B cell (primary cell): ENCODE data around the gene TMED1. TPM values are rescaled to one million over a fixed set of nuclear protein-coding genes. Genes with fewer than 3 reads are reported as not detected.
"Not testable (repeated sequence)": the region's sequence is repeated elsewhere in the genome, so short reads cannot be mapped to it uniquely, and the experiment has no call there.

ENCODE experiments used
- ATAC-seq: fragments of 200-7000 bp; cut with Tn5 transposase; one replicate; pipeline ENCODE4 v1.10.0; 2021; ENCODE audit warnings: low read depth, mild to moderate bottlenecking, moderate number of reproducible peaks, moderate library complexity
- CTCF ChIA-PET: fragments of 350-600 bp; sonication (Branson Sonifier 250); formaldehyde crosslinking; loops from one replicate; lab custom pipeline; 2021; ENCODE audit warnings: antibody characterized with exemption, inconsistent platforms; lab: Charles Lee
- POLR2A ChIA-PET: fragments of 350-600 bp; sonication (Branson Sonifier 250); formaldehyde crosslinking; loops from one replicate; lab custom pipeline; 2021; ENCODE audit warnings: antibody characterized with exemption; lab: Charles Lee
- DNase-seq: peaks from one replicate; pipeline ENCODE4 v3.0.0; 2013
- H2AFZ ChIP-seq: 2 replicates; pipeline ENCODE4 v1.6.1; 2012; ENCODE audit warnings: mild to moderate bottlenecking, low read depth, low read length; ENCODE audit not compliant: insufficient read depth, poor library complexity, severe bottlenecking
- H3K27ac ChIP-seq, 2 donors: 1 replicate in 1 of 2; 2 replicates in 1 of 2; pipeline ENCODE4 v1.5.1; 2012 to 2013; ENCODE audit warnings: low read length in 2 of 2, mild to moderate bottlenecking in 2 of 2, moderate library complexity in 1 of 2
- H3K27me3 ChIP-seq, 4 experiments: fragments of 200-600 bp in 1 of 4; sonication (generic) in 1 of 4; replicated peaks in 1 of 4; 1 replicate in 2 of 4; 2 replicates in 2 of 4; pipeline versions ENCODE4 v1.6.1 to v1.7.0; 2013 to 2016; ENCODE audit warnings: low read length in 3 of 4, mild to moderate bottlenecking in 2 of 4, mixed read lengths in 1 of 4, moderate library complexity in 1 of 4; ENCODE audit not compliant: insufficient read depth in 4 of 4, control insufficient read depth in 3 of 4; ENCODE audit errors: control extremely low read depth in 1 of 4
- H3K36me3 ChIP-seq, 2 experiments: replicated peaks in 1 of 2; 1 replicate in 1 of 2; 2 replicates in 1 of 2; pipeline versions ENCODE4 v1.6.1 to v1.7.1; 2013; ENCODE audit warnings: low read length in 1 of 2; ENCODE audit not compliant: insufficient read depth in 2 of 2, control insufficient read depth in 1 of 2; ENCODE audit errors: control extremely low read depth in 1 of 2, extremely low read depth in 1 of 2
- H3K4me1 ChIP-seq, 2 donors: fragments of 200-600 bp in 1 of 2; sonication (generic) in 1 of 2; 1 replicate in 1 of 2; 2 replicates in 1 of 2; pipeline versions ENCODE4 v1.5.1 to v1.6.1; 2013 to 2017; ENCODE audit warnings: low read length in 2 of 2; ENCODE audit not compliant: control insufficient read depth in 2 of 2, insufficient read depth in 2 of 2
- H3K4me2 ChIP-seq: replicated peaks from 2 replicates; pipeline ENCODE3; 2012; ENCODE audit warnings: mild to moderate bottlenecking, low read depth, low read length; ENCODE audit not compliant: poor library complexity, severe bottlenecking
- H3K4me3 ChIP-seq, 5 experiments: fragments of 200-600 bp in 1 of 5; sonication (generic) in 1 of 5; 1 replicate in 3 of 5; 2 replicates in 2 of 5; pipeline versions ENCODE4 v1.5.1 to v1.7.0; 2011 to 2016; ENCODE audit warnings: low read length in 4 of 5, mild to moderate bottlenecking in 4 of 5, low read depth in 2 of 5, control low read depth in 1 of 5, moderate library complexity in 1 of 5; ENCODE audit not compliant: insufficient read depth in 1 of 5; ENCODE audit errors: control extremely low read depth in 1 of 5, extremely low read depth in 1 of 5
- H3K79me2 ChIP-seq: fragments of 200-600 bp; sonication (generic); one replicate; pipeline ENCODE4 v1.6.0; 2016; ENCODE audit warnings: low read length; ENCODE audit not compliant: control insufficient read depth, insufficient read depth
- H3K9ac ChIP-seq: fragments of 200-600 bp; sonication (generic); 2 replicates; pipeline ENCODE4 v1.6.1; 2017; ENCODE audit warnings: mild to moderate bottlenecking, low read length, moderate library complexity
- H3K9me3 ChIP-seq, 3 donors: one replicate each; pipeline versions ENCODE4 v1.6.1 to v1.7.1; 2013; ENCODE audit warnings: low read length in 2 of 3; ENCODE audit not compliant: control insufficient read depth in 2 of 3, insufficient read depth in 1 of 3; ENCODE audit errors: control extremely low read depth in 1 of 3
- H4K20me1 ChIP-seq: 2 replicates; pipeline ENCODE4 v1.6.0; 2012; ENCODE audit warnings: mild to moderate bottlenecking, low read length; ENCODE audit not compliant: insufficient read depth, control insufficient read depth, poor library complexity, severe bottlenecking
- H3K27ac Mint-ChIP-seq: one replicate; pipeline ENCODE4 v1.8.0; 2021; ENCODE audit warnings: mixed read lengths
- H3K27me3 Mint-ChIP-seq: one replicate; pipeline ENCODE4 v1.8.0; 2021; ENCODE audit warnings: mixed read lengths
- H3K4me1 Mint-ChIP-seq: one replicate; pipeline ENCODE4 v1.8.0; 2021; ENCODE audit warnings: mixed read lengths
- H3K4me3 Mint-ChIP-seq: one replicate; pipeline ENCODE4 v1.8.0; 2021; ENCODE audit warnings: mixed read lengths
- H3K9me3 Mint-ChIP-seq: one replicate; pipeline ENCODE4 v1.8.0; 2022; ENCODE audit warnings: mixed read lengths; ENCODE audit not compliant: insufficient read depth
- EZH2 ChIP-seq: IDR thresholded peaks from 2 replicates; pipeline ENCODE4 v1.6.1; 2012; ENCODE audit warnings: borderline replicate concordance, low read depth, mild to moderate bottlenecking, moderate library complexity, low read length; ENCODE audit not compliant: insufficient read depth, poor library complexity, severe bottlenecking
- WGBS: methylation state at CpG from one replicate; pipeline ENCODE4 v1.1.5; 2013; ENCODE audit warnings: missing lambda C conversion rate; ENCODE audit not compliant: insufficient coverage; 5-methylcytosine and 5-hydroxymethylcytosine counted together
- intact Hi-C: fragments of 100-400 bp; cut with micrococcal nuclease; formaldehyde crosslinking; loops from one replicate; pipeline ENCODE4 v1.10.0; 2022
- polyA plus RNA-seq: library from polyadenylated mRNA; depleted of rRNA; stranded (reverse); fragments of >200 nt; gene quantifications from 2 replicates; pipeline ENCODE4 v1.2.3, GENCODE V29; 2012
- total RNA-seq, 2 donors: library from RNA; stranded (reverse); fragments of 120-200 nt in 1 of 2; gene quantifications; 1 replicate in 1 of 2; 2 replicates in 1 of 2; pipeline versions ENCODE4 v1.2.3 to v1.2.4, GENCODE V29; 2013 to 2022
- TF ChIP-seq, protein P1 (sequence below): fragments of 200-600 bp; IDR thresholded peaks from one replicate; pipeline ENCODE4 v1.8.0; 2022; ENCODE audit warnings: antibody characterized with exemption, mild to moderate bottlenecking

The TMED1 gene
- total and polyA plus RNA-seq, 2 donors (not counting 1 experiment from before 2014, with no cell fraction given), result 10.8 to 14.7 TPM

DNA sequence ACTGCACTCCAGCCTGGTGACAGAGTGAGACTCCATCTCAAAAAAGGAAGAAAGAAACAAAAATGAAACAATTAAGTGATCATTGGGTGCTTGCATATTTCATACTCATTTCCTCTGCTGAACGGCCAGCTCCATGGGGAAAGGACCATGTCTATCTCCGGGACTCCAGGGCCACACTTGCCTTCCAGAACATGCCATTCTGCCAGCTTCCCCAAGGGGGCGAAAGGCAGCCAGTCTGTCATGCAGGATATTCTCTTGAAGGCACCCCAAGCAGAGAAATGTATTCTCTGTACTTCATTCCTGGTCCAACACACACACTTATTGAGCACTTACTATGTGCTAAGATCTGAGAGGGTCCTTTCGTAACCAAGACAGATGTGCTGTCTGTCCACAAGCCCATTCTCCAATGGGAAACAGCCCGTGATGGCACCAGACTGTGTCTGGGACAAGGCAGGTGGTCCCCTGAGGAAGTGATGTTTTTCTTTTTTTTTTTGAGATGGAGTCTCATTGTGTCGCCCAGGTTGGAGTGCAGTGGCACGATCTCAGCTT lies 25.2 kb upstream of the TMED1 start:
- H3K9ac ChIP-seq, result no peak overlapping the region
- no peak for DNase-seq
- no peaks in the 10 kb centered on the region for H3K36me3 ChIP-seq
- peaks cover 0 to 2% (median 0%) of the 10 kb centered on the region in 4 experiments for H3K27me3 ChIP-seq
- peaks cover 3 to 8% of the 10 kb centered on the region in 2 donors for H3K4me1 ChIP-seq
- no peak overlapping the region for H3K4me2 ChIP-seq
- 80% methylated on average over 4 of the region's 7 CpGs for WGBS
- no peak for ATAC-seq
- H4K20me1 ChIP-seq, result no peaks in the 10 kb centered on the region
- no peak overlapping the region for H3K4me3 ChIP-seq
- TF ChIP-seq EZH2, result no peak
- TF ChIP-seq, protein P1, sequence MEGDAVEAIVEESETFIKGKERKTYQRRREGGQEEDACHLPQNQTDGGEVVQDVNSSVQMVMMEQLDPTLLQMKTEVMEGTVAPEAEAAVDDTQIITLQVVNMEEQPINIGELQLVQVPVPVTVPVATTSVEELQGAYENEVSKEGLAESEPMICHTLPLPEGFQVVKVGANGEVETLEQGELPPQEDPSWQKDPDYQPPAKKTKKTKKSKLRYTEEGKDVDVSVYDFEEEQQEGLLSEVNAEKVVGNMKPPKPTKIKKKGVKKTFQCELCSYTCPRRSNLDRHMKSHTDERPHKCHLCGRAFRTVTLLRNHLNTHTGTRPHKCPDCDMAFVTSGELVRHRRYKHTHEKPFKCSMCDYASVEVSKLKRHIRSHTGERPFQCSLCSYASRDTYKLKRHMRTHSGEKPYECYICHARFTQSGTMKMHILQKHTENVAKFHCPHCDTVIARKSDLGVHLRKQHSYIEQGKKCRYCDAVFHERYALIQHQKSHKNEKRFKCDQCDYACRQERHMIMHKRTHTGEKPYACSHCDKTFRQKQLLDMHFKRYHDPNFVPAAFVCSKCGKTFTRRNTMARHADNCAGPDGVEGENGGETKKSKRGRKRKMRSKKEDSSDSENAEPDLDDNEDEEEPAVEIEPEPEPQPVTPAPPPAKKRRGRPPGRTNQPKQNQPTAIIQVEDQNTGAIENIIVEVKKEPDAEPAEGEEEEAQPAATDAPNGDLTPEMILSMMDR, result peak; percentile 29
- no peaks in the 10 kb centered on the region for H3K79me2 ChIP-seq
- Mint-ChIP-seq H3K27ac (no peak overlapping the region), H3K4me3 (no peak overlapping the region), H3K9me3 (no peaks in the 10 kb centered on the region), H3K27me3 (no peaks in the 10 kb centered on the region), H3K4me1 (peaks cover 15% of the 10 kb centered on the region)
- CTCF ChIA-PET, result interaction anchor here (0.6 to 1.6 kb wide), 4 partner anchors 8 to 144 kb away, joined by 3 to 6 read pairs (median 4); partner anchors contain the start of gene DNM2
- H3K27ac ChIP-seq, result no peak overlapping the region
- no peak overlapping the region for H2AFZ ChIP-seq
- H3K9me3 ChIP-seq, result no peaks in the 10 kb centered on the region
- POLR2A ChIA-PET, result no interaction called here
- intact Hi-C loops, result no loop called here

DNA sequence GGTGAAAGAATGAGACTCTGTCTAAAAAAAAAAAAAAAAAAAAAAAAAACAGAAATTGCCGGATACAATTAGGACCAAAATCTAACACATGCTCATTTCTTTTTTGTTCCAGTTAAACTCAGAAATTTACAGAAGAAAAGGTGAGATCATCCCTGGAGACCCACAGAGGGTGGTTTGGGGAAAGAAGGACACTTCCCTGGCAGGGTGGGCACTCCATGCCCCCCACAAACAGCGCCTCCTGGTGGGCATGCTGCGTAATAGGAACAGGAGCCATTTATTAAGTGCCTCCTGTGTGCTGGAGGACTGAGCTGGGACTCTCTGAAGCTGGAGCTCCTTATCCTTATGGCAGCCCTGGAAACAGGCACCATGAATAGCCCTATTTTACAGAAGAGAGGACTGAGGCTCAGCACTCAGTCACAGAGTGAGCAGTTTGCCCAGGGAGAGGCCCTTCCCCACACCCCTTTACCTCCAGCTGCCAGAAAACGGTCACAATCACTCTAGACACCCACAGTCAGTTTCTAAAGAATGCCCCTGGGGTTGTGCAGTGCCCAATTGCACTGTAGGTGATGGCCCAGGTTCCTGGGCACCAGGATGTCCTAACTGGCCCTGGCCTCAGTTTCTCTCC lies 22.3 kb upstream of the TMED1 start:
- intact Hi-C loops, result no loop called here
- ChIA-PET CTCF (interaction anchor here (0.6 to 2.0 kb wide), 10 partner anchors 9 to 301 kb away, joined by 3 to 13 read pairs (median 3); partner anchors contain the start of genes DNM2 and TMED1), POLR2A (interaction anchor here (0.7 kb wide), 1 partner anchor 78 kb away, joined by 7 read pairs; no protein-coding TSS in a partner anchor)
- H3K79me2 ChIP-seq, result no peaks in the 10 kb centered on the region
- peaks cover 0 to 2% (median 0%) of the 10 kb centered on the region in 4 experiments for H3K27me3 ChIP-seq
- no peaks in the 10 kb centered on the region for H3K36me3 ChIP-seq
- no peak overlapping the region for H2AFZ ChIP-seq
- TF ChIP-seq EZH2, result no peak
- TF ChIP-seq, protein P1, result peak; percentile 54
- Mint-ChIP-seq H3K4me3 (no peak overlapping the region), H3K27ac (peak overlapping the region; percentile 46), H3K4me1 (peaks cover 5% of the 10 kb centered on the region), H3K27me3 (no peaks in the 10 kb centered on the region), H3K9me3 (no peaks in the 10 kb centered on the region)
- no peaks in the 10 kb centered on the region for H3K4me1 ChIP-seq
- no peaks in the 10 kb centered on the region for H3K9me3 ChIP-seq
- H4K20me1 ChIP-seq, result no peaks in the 10 kb centered on the region
- ATAC-seq (no peak), DNase-seq (peak; percentile 47)
- no peak overlapping the region for H3K9ac ChIP-seq
- 100% methylated on average over 1 of the region's 4 CpGs for WGBS
- H3K4me3 ChIP-seq, result no peak overlapping the region
- H3K27ac ChIP-seq, result no peak overlapping the region
- H3K4me2 ChIP-seq, result no peak overlapping the region

DNA sequence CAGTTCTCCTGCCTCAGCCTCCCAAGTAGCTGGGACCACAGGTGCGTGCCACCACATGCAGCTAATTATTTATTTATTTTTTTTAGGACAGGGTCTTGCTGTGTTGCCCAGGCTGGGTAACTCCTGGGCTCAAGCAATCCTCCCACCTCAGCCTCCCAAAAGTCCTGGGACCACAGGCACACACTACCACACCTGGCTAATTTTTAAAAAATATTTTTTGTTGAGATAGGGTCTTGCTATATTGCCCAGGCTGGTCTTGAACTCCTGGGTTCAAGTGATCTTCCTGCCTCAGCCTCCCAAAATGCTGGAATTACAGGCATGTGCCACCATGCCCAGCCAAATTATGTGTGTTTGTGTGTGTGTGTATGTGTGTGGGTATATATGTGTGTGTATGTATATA lies 20.9 kb upstream of the TMED1 start:
- CTCF ChIA-PET, H3K4me1 Mint-ChIP-seq, H3K4me2 ChIP-seq, H3K27me3 ChIP-seq, H4K20me1 ChIP-seq, ATAC-seq, intact Hi-C loops, H3K9me3 ChIP-seq, H3K36me3 ChIP-seq, H3K27ac Mint-ChIP-seq, POLR2A ChIA-PET, H3K4me1 ChIP-seq, DNase-seq, H3K4me3 Mint-ChIP-seq, H3K79me2 ChIP-seq, H2AFZ ChIP-seq, H3K27ac ChIP-seq, H3K27me3 Mint-ChIP-seq, H3K9me3 Mint-ChIP-seq, H3K4me3 ChIP-seq, H3K9ac ChIP-seq: not testable (repeated sequence)
- WGBS, result no CpG with 5 or more reads among the region's 1 CpG
